ENCODE data around the gene CEP192.

DNA sequence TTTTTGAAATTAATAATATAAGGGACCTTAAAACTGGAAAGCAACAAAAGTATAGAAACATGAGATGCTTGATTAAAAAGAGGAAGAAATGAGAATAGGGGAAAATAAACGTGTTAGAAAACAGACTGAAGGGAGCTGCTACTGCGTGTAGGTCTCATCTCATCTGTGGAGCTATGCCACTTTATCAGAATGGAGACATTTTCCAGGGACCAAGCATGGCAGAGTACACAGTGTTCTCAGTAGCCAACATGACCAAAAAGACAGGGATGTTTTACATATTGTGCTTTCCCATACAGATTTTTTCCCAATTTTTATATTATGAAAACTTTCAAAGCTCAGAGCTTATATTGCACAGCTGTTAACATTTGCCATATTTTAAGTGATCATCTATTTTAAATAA is 23.1 kb downstream of the CEP192 start:
- TF ChIP-seq CEBPB (IDR thresholded peaks at IDR 0.05; ENCODE audit: low read depth, low read length): no peak
- no peak for TF ChIP-seq POLR2A (IDR thresholded peaks at IDR 0.05; ENCODE audit: low read depth, low read length)
- TF ChIP-seq, protein P1, sequence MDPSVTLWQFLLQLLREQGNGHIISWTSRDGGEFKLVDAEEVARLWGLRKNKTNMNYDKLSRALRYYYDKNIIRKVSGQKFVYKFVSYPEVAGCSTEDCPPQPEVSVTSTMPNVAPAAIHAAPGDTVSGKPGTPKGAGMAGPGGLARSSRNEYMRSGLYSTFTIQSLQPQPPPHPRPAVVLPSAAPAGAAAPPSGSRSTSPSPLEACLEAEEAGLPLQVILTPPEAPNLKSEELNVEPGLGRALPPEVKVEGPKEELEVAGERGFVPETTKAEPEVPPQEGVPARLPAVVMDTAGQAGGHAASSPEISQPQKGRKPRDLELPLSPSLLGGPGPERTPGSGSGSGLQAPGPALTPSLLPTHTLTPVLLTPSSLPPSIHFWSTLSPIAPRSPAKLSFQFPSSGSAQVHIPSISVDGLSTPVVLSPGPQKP (IDR thresholded peaks at IDR 0.05; ENCODE audit: borderline replicate concordance, low read depth, low read length): no peak
- TF ChIP-seq, protein P2, sequence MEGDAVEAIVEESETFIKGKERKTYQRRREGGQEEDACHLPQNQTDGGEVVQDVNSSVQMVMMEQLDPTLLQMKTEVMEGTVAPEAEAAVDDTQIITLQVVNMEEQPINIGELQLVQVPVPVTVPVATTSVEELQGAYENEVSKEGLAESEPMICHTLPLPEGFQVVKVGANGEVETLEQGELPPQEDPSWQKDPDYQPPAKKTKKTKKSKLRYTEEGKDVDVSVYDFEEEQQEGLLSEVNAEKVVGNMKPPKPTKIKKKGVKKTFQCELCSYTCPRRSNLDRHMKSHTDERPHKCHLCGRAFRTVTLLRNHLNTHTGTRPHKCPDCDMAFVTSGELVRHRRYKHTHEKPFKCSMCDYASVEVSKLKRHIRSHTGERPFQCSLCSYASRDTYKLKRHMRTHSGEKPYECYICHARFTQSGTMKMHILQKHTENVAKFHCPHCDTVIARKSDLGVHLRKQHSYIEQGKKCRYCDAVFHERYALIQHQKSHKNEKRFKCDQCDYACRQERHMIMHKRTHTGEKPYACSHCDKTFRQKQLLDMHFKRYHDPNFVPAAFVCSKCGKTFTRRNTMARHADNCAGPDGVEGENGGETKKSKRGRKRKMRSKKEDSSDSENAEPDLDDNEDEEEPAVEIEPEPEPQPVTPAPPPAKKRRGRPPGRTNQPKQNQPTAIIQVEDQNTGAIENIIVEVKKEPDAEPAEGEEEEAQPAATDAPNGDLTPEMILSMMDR (conservative IDR thresholded peaks at IDR 0.05; ENCODE audit: low read depth, low read length): no peak
- TF ChIP-seq RAD21 (IDR thresholded peaks at IDR 0.05; ENCODE audit: low read length): no peak
- TF ChIP-seq RFX5 (IDR thresholded peaks at IDR 0.05; ENCODE audit: low read depth, low read length): no peak
- TF ChIP-seq SMC3 (IDR thresholded peaks at IDR 0.05; ENCODE audit: low read depth, low read length): no peak
- TF ChIP-seq BHLHE40 (IDR thresholded peaks at IDR 0.05; ENCODE audit: low read depth, low read length): no peak
- no peak for TF ChIP-seq FOS (IDR thresholded peaks at IDR 0.05; ENCODE audit: low read depth, low read length)
- no peak for TF ChIP-seq MXI1 (IDR thresholded peaks at IDR 0.05; ENCODE audit: borderline replicate concordance, low read depth, low read length)
- TF ChIP-seq RCOR1 (IDR thresholded peaks at IDR 0.05; ENCODE audit: insufficient replicate concordance, low read length): no peak
- TF ChIP-seq, protein P3, sequence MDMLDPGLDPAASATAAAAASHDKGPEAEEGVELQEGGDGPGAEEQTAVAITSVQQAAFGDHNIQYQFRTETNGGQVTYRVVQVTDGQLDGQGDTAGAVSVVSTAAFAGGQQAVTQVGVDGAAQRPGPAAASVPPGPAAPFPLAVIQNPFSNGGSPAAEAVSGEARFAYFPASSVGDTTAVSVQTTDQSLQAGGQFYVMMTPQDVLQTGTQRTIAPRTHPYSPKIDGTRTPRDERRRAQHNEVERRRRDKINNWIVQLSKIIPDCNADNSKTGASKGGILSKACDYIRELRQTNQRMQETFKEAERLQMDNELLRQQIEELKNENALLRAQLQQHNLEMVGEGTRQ (IDR thresholded peaks at IDR 0.05; ENCODE audit: low read depth, low read length): no peak
- no peak for TF ChIP-seq NFE2L2 (IDR thresholded peaks at IDR 0.05; ENCODE audit: low read depth, low read length)
- no peak for TF ChIP-seq MAFK (IDR thresholded peaks at IDR 0.05; ENCODE audit: low read depth, low read length)

Measured in IMR-90 (cell line).